Transverse colon (tissue), 4 donors: ENCODE data around the gene CAPZA2. TPM values are rescaled to one million over a fixed set of nuclear protein-coding genes. Genes with fewer than 3 reads are reported as not detected.

Source experiments
- DNase-seq: peaks from one replicate; pipeline ENCODE4 v3.0.0-alpha.2; 2019
- H3K27ac ChIP-seq, 4 donors: fragments of 200-600 bp; sonication (generic); 2 replicates each; pipeline ENCODE4 v1.5.1; 2016 to 2018; ENCODE audit warnings: inconsistent platforms in 4 of 4
- H3K27me3 ChIP-seq: fragments of 200-600 bp; sonication (generic); 2 replicates; pipeline ENCODE4 v1.5.1; 2017; ENCODE audit warnings: inconsistent platforms
- H3K36me3 ChIP-seq, 4 donors: fragments of 200-600 bp; sonication (generic); 2 replicates each; pipeline ENCODE4 v1.5.1; 2017 to 2019; ENCODE audit warnings: inconsistent platforms in 4 of 4
- H3K4me1 ChIP-seq, 4 donors: fragments of 200-600 bp; sonication (generic); 2 replicates each; pipeline ENCODE4 v1.5.1; 2017 to 2020; ENCODE audit warnings: inconsistent platforms in 4 of 4
- H3K4me3 ChIP-seq, 4 donors: fragments of 200-600 bp; sonication (generic); 1 replicate in 1 of 4; 2 replicates in 3 of 4; pipeline versions ENCODE4 v1.5.1 to v1.6.1; 2017 to 2019; ENCODE audit warnings: inconsistent platforms in 4 of 4
- H3K9me3 ChIP-seq, 2 donors: fragments of 200-600 bp; sonication (generic); 2 replicates each; pipeline ENCODE4 v1.5.1; 2017 to 2019; ENCODE audit warnings: inconsistent platforms in 2 of 2
- CTCF ChIP-seq, 5 experiments: fragments of 200-600 bp in 3 of 5; fragments of 450-650 bp in 2 of 5; sonication (generic) in 3 of 5; IDR thresholded peaks; 1 replicate in 2 of 5; 2 replicates in 3 of 5; pipeline ENCODE4 v1.5.1; 2016 to 2017; ENCODE audit warnings: antibody characterized with exemption in 5 of 5, inconsistent platforms in 3 of 5, mild to moderate bottlenecking in 2 of 5, moderate library complexity in 1 of 5
- EP300 ChIP-seq: sonication (generic); formaldehyde crosslinking; IDR thresholded peaks from one replicate; pipeline ENCODE4 v1.6.1; 2017; ENCODE audit warnings: antibody characterized with exemption, low read depth
- POLR2A ChIP-seq: fragments of 450-650 bp; IDR thresholded peaks from one replicate; pipeline ENCODE4 v1.6.1; 2016; ENCODE audit warnings: antibody characterized with exemption, mild to moderate bottlenecking, moderate library complexity
- POLR2AphosphoS5 ChIP-seq, 3 donors: sonication (generic); formaldehyde crosslinking; IDR thresholded peaks; one replicate each; pipeline ENCODE4 v1.6.1; 2016; ENCODE audit warnings: antibody characterized with exemption in 3 of 3
- WGBS, 2 donors: methylation state at CpG; one replicate each; pipeline ENCODE4 v1.1.5; 2018; ENCODE audit warnings: low coverage in 1 of 2; 5-methylcytosine and 5-hydroxymethylcytosine counted together
- in situ Hi-C, 4 donors: fragments of 200-750 bp; cut with MboI; loops; one replicate each; pipeline versions ENCODE4 v1.15.0 to v1.15.1; 2017; ENCODE audit warnings: low sequenced_read_pairs in 3 of 4, low pct_ligation_motif_present in 1 of 4, low pct_unique_long_range_greater_than_20kb in 1 of 4
- intact Hi-C: fragments of 100-400 bp; cut with DNase I; formaldehyde crosslinking; loops from one replicate; pipeline ENCODE4 v1.15.1; 2023; ENCODE audit warnings: low total_unique reads
- total RNA-seq, 4 donors: library from RNA; depleted of rRNA; stranded (reverse); fragments of >200 nt; gene quantifications; one replicate each; pipeline ENCODE4 v1.1.0, GENCODE V29; 2016

Gene CAPZA2
- total RNA-seq, 4 donors from 2014 or later, result 74.4 to 133 (median 88.5) TPM

DNA sequence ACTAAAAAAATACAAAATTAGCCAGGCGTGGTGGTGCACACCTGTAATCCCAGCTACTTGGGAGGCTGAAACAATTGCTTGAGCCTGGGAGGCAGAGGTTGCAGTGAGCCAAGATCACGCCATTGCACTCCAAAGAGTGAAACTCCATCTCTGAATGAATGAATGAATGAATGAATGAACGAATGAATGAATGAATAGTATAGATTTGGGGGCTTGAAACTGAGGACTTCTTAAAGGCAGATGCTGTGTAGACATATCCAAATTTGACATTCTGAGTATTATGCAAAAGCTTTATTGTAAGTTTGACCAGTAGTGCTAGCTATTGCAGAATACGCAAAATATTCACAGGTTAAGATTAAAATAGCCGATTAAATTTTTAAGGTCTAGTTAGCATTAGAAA is 60.2 kb downstream of the CAPZA2 start:
- Histone ChIP-seq H3K27ac (no peak overlapping the region), H3K36me3 (peaks cover 0 to 17% (median 7%) of the 10 kb centered on the region in 4 donors), H3K27me3 (no peaks in the 10 kb centered on the region), H3K4me1 (no peaks in the 10 kb centered on the region), H3K4me3 (no peak overlapping the region), H3K9me3 (no peaks in the 10 kb centered on the region)
- 66 to 82% methylated on average over 5 of the region's 5 CpGs for WGBS, 2 donors
- DNase-seq, result no peak
- TF ChIP-seq EP300, result no peak
- TF ChIP-seq POLR2AphosphoS5 (IDR thresholded peaks at IDR 0.05), result no peak
- TF ChIP-seq CTCF (IDR thresholded peaks at IDR 0.05), result no peak
- no peak for TF ChIP-seq POLR2A
- intact Hi-C loops (no loop called here), in situ Hi-C loops (loop anchor here in 1 of 4 donors (10.0 kb wide), 1 partner anchor 202 kb away; no protein-coding TSS in a partner anchor)

DNA sequence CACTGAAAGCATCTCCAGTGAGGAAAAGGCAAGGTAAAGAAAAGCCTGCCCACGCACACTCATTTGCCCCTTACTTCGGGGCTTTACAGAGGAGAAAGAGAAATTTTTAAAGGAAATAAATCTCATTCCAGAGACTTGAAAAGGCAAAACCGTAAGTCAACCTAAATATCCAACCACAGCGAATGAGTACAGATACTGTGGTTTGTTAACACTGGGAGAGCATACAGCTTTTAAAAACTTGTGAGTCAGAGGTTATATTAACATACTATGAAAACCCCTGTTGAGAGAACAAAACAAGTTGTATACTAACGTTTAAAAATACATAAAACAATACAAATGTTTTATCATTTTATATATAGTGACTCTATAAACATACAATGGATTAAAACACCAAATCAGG is 62.4 kb downstream of the CAPZA2 start:
- Histone ChIP-seq H3K36me3 (no peaks in the 10 kb centered on the region), H3K27ac (no peak overlapping the region), H3K4me3 (no peak overlapping the region), H3K4me1 (no peaks in the 10 kb centered on the region), H3K9me3 (no peaks in the 10 kb centered on the region), H3K27me3 (no peaks in the 10 kb centered on the region)
- no peak for DNase-seq
- in situ Hi-C loops (loop anchor here in 1 of 4 donors (10.0 kb wide), 1 partner anchor 200 kb away; no protein-coding TSS in a partner anchor), intact Hi-C loops (no loop called here)
- 61 to 62% methylated on average over 5 of the region's 5 CpGs for WGBS, 2 donors
- no peak for TF ChIP-seq EP300
- no peak for TF ChIP-seq POLR2A
- no peak for TF ChIP-seq CTCF (IDR thresholded peaks at IDR 0.05)
- TF ChIP-seq POLR2AphosphoS5 (IDR thresholded peaks at IDR 0.05), result no peak

DNA sequence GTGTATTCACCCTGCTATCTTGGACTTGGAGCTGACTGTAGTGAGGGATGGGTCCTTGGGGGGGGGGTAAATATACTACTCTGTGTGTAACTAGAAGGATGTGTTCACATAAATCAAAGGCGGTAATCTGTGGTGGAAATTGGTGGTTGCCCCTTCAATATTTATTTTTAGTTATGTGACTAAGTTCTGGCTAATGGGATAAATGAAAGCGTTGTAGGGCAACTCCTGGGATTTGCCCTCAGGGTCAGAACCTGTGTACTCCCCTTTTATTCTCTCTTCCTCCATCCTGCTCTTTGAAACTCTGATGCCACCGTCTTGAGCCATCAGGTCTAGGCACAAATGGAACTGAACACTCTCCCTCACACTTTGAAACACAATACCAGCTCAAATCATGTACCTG is 66.6 kb downstream of the CAPZA2 start:
- 72 to 82% methylated on average over 3 of the region's 3 CpGs for WGBS, 2 donors
- H3K4me1 ChIP-seq, result peaks cover 0 to 6% (median 0%) of the 10 kb centered on the region in 4 donors
- in situ Hi-C loops, result loop anchor here in 1 of 4 donors (10.0 kb wide), 1 partner anchor 196 kb away; no protein-coding TSS in a partner anchor
- no peaks in the 10 kb centered on the region for H3K27me3 ChIP-seq
- no peaks in the 10 kb centered on the region for H3K9me3 ChIP-seq
- intact Hi-C loops, result no loop called here
- no peak overlapping the region for H3K4me3 ChIP-seq
- TF ChIP-seq POLR2A, result no peak
- no peak for TF ChIP-seq CTCF (IDR thresholded peaks at IDR 0.05)
- no peak for TF ChIP-seq EP300
- no peak for TF ChIP-seq POLR2AphosphoS5 (IDR thresholded peaks at IDR 0.05)
- no peak for DNase-seq
- no peaks in the 10 kb centered on the region for H3K36me3 ChIP-seq
- H3K27ac ChIP-seq, result no peak overlapping the region

GRCh38 chr7:116929914-116930913 is 67.8 kb downstream of the CAPZA2 start:
- 25 to 35% methylated on average over 4 to 25 of the region's 25 CpGs for WGBS, 2 donors
- Histone ChIP-seq H3K27me3 (no peaks in the 10 kb centered on the region), H3K4me1 (peaks cover 0 to 6% (median 0%) of the 10 kb centered on the region in 4 donors), H3K27ac (no peak overlapping the region), H3K9me3 (no peaks in the 10 kb centered on the region), H3K4me3 (no peak overlapping the region), H3K36me3 (no peaks in the 10 kb centered on the region)
- intact Hi-C loops, result loop anchor here (5.0 kb wide), 2 partner anchors 57 to 192 kb away; no protein-coding TSS in a partner anchor
- TF ChIP-seq CTCF (IDR thresholded peaks at IDR 0.05) (peak; percentile 90 to 96 (median 93)), EP300 (no peak)
- in situ Hi-C loops, result loop anchor here in 2 of 4 donors (5.0 to 10.0 kb wide), 2 partner anchors 195 to 197 kb away; no protein-coding TSS in a partner anchor
- peak; percentile 85 for DNase-seq
